ENCODE data around the gene MEIS1.

Gene MEIS1

GRCh38 chr2:66431846-66432587 is 2.9 kb upstream of the MEIS1 start:
- no peak for DNase-seq

- DNase-seq: peak; percentile 87
Observed at GRCh38 chr2:66432801-66433694, 1.9 kb upstream of the MEIS1 start.

- DNase-seq: no peak
Observed at GRCh38 chr2:66433695-66433944, 1.3 kb upstream of the MEIS1 start.

GRCh38 chr2:66433945-66434678 is 813 bp upstream of the MEIS1 start:
- peak; percentile 44 for DNase-seq

GRCh38 chr2:66435549-66435875 is 587 bp downstream of the MEIS1 start:
- no peak for DNase-seq

GRCh38 chr2:66435963-66436362 is 1.0 kb downstream of the MEIS1 start:
- DNase-seq: no peak

GRCh38 chr2:66436581-66437001 is 1.7 kb downstream of the MEIS1 start:
- DNase-seq: no peak

- DNase-seq: no peak
Observed at GRCh38 chr2:66437109-66437690, 2.3 kb downstream of the MEIS1 start.

GRCh38 chr2:66437691-66438497 is 3.0 kb downstream of the MEIS1 start:
- DNase-seq: no peak

GRCh38 chr2:66438498-66438833 is 3.5 kb downstream of the MEIS1 start:
- no peak for DNase-seq

GRCh38 chr2:66438891-66439811 is 4.2 kb downstream of the MEIS1 start:
- DNase-seq: no peak

- no peak for DNase-seq
Observed at GRCh38 chr2:66439812-66440542, 5.1 kb downstream of the MEIS1 start.

- no peak for DNase-seq
Observed at GRCh38 chr2:66440708-66441497, 6.0 kb downstream of the MEIS1 start.

- no peak for DNase-seq
Observed at GRCh38 chr2:66441581-66442320, 6.8 kb downstream of the MEIS1 start.

- DNase-seq: no peak
Observed at GRCh38 chr2:66442516-66443185, 7.7 kb downstream of the MEIS1 start.

GRCh38 chr2:66443186-66443978 is 8.5 kb downstream of the MEIS1 start:
- no peak for DNase-seq

- DNase-seq: no peak
Observed at GRCh38 chr2:66443979-66444861, 9.3 kb downstream of the MEIS1 start.
